Measurements from ENCODE around the gene LRP1.

LRP1 gene

GRCh38 chr12:57157588-57158173 lies 29.4 kb downstream of the LRP1 start:
- DNase-seq = no peak

DNA sequence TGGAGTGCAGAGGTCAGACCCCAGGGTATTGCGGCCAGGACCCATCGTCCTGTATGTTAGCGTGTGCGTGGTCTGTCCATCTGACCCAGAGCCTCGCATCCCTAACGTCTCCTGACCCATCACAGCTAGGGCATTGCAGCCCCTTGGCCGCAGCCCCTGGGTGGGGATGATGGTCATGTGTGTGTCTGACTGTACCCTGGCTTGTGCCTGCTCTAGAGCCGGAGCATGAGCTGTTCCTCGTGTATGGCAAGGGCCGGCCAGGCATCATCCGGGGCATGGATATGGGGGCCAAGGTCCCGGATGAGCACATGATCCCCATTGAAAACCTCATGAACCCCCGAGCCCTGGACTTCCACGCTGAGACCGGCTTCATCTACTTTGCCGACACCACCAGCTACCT lies 29.9 kb downstream of the LRP1 start:
- DNase-seq = no peak

GRCh38 chr12:57158665-57159064 lies 30.4 kb downstream of the LRP1 start:
- no peak for DNase-seq

- DNase-seq = no peak
Measured at GRCh38 chr12:57159311-57159710, 31.0 kb downstream of the LRP1 start.

DNA sequence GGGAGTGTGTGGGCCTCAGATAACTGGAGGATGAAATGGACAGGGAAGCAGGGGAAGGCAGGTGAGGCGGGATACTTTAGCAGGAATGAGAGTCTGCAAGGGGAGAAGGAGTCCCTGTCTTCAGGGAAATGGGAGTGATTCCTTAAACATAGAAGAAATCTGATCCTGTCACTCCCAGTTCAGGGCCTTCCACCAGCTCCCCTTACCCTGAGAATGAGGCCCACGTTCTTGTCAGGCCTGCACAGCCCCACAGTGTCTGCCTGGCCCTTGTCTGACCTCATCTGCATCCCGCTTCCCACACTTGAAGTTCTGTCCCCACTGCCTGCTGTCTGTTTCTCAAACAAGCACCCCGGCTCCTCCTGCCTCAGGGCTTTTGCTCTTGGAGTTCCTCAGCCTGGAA lies 31.8 kb downstream of the LRP1 start:
- no peak for DNase-seq

- no peak for DNase-seq
Measured at GRCh38 chr12:57160741-57161140, 32.5 kb downstream of the LRP1 start.

DNA sequence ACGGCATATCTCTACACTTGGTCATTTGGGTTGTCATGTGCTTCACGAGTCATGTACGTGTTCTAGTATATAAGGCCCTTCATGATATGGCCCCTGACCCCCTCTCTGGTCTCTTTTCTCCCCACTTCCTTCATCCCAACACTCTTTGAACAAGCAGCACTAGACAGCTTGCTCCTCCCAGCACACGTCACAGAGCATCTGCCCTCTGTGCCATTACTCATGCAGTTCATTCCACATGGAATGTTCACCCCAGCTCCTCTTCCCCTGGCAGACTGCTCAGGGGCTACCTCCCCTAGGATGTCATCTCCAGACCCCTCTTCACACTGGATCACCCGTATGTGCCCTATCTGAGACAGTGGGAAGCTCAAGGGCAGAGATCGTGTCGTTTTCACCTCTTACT lies 33.2 kb downstream of the LRP1 start:
- no peak for DNase-seq

- DNase-seq = no peak
Measured at GRCh38 chr12:57162553-57163125, 34.4 kb downstream of the LRP1 start.

DNA sequence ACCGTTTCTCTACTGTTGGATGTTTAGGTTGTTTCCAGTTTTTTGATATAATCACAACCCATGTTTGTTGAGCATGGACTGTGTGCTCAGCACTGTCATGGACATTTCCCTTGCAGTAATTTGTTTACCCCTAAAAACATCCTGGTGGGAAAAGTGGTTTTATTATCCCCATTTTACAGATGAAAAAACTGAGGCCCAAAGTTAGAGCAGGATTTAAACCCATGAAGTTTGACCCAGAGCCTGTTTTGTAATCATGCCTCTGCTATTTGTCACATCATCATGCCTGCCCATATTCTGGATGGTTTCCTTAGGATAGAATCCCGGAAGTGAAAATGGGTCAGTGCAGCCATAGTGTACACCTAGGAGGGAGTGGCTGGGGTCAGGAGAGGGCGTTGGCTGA lies 36.2 kb downstream of the LRP1 start:
- DNase-seq = no peak

- no peak for DNase-seq
Measured at GRCh38 chr12:57164966-57165625, 36.8 kb downstream of the LRP1 start.

DNA sequence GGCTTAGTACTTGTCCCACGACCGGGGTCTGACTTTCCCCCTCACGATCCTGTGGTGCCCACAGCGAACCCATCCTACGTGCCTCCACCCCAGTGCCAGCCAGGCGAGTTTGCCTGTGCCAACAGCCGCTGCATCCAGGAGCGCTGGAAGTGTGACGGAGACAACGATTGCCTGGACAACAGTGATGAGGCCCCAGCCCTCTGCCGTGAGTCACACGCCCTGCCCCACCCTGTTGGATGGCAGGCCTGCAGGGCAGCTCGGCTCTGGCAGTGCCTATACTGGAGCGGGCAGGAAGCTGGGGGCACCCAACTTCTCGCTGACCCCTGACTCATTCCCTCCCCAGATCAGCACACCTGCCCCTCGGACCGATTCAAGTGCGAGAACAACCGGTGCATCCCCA lies 37.5 kb downstream of the LRP1 start:
- no peak for DNase-seq

- no peak for DNase-seq
Measured at GRCh38 chr12:57166971-57167371, 38.7 kb downstream of the LRP1 start.

DNA sequence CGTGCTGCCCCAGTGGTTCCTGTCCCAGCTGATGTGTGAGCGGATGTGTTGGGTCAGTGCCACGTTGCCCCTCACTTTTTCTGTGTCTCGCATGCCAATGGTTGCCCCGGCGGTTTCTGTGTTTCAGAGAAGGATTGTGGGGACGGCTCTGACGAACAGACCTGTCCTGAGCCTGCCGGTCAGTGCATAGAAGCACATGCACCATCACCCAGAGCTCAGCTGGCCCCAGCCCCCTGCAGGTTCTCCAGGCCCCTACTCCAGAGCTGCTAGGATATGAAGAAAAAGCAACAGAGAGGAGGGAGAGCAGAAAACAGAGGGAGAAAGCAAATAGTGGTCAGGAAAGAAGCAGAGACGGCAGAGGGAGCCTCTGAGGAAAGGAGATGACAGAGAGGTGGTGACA lies 39.8 kb downstream of the LRP1 start:
- no peak for DNase-seq

DNA sequence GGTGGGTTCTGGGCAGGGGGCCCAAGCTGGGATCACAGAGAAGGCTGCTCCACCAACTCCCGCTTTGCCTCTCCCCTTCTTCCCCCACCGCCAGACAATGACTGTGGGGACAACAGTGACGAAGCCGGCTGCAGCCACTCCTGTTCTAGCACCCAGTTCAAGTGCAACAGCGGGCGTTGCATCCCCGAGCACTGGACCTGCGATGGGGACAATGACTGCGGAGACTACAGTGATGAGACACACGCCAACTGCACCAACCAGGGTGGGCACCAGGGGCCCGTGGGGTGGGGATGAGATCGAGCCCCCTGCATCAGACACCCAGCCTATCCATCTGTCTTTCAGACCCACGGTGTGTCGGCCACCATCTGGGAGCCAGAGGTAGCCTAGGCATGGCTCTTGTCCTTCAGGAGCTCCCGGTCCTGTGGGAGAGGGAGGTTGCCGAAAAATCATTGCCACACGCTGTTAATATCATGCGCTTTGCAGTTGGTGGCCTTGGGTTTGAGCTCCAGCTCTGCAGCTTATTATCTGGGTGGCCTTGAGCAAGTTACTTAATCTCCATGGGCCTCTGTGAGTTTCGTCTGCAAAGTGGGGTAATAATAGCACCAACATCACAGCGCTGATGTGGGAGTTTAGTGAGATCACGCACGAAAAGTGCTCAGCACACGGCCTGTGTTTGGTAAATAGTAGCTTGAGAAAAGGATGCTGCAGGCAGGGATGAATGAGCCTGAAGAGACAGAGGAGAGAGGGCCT lies 40.9 kb downstream of the LRP1 start:
- no peak for DNase-seq

DNA sequence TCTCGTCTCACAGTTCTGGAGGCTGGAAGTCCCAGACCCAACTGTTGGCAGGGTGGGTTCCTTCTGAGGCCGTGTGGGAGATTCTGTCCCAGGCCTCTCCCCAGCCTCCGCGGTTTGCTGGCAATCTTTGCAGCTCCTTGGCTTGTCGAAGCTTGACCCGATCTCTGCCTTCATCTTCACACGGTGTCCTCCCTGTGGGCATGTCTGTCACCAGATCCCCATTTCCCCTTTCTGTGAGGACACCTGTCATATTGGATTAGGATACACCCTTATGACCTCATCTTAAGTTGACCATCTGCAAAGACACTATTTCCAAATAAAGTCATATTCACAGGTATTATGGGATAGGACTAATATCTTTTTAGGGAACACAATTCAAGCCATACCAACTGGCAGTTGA lies 41.7 kb downstream of the LRP1 start:
- no peak for DNase-seq

- no peak for DNase-seq
Measured at GRCh38 chr12:57170408-57170807, 42.1 kb downstream of the LRP1 start.

DNA sequence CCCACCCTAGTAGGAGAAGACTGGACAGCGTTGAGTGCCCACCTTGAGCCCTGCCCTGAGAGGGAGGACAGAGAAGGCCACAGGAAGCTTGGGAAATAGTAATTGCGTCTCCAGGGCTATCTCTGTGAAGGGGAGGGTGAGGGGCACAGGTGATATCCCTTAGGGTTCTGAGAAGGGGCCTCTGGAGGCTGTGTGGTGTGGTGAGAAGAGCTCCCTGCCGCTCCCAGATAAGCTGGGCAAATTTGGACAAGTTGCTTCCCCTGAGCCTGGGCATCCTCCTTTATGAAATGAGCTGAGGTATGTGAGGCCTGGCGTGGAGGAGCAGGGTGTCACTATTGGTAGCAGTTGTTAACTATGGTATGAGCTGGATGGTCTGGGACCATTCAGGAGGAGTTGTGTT lies 42.6 kb downstream of the LRP1 start:
- DNase-seq = no peak

DNA sequence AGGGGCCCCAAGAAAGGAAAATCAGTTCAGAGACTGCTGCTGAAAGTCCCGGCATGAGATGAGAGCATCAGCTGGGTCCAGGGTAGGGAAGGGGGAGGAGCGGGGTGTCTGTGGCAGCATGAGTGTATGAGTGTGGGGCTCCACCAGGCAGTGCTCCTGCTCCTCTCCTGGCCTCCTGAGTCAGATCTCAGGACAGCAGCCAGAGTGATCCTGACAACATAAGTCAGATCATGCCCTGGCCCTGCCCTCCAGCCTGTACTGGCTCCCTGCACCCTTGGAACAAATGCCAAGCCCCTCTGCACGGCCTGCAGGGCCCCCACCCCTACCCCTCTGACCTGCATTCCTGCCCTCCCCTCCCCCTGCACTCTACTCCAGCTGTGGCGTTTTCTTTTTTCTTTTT lies 43.4 kb downstream of the LRP1 start:
- DNase-seq = no peak

DNA sequence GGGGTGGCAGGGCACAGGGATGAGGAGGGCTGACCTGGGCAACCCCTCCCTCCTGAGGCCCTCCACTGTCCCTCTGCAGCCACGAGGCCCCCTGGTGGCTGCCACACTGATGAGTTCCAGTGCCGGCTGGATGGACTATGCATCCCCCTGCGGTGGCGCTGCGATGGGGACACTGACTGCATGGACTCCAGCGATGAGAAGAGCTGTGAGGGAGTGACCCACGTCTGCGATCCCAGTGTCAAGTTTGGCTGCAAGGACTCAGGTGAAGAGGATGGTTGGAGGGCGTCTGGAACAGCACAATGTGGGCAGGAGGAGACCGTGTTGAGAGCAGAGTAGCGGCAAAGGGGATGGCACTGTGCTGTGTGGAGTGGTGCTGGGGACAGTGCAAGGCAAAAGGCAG lies 44.8 kb downstream of the LRP1 start:
- DNase-seq = peak in 1 of 3 experiments; percentile 5

DNA sequence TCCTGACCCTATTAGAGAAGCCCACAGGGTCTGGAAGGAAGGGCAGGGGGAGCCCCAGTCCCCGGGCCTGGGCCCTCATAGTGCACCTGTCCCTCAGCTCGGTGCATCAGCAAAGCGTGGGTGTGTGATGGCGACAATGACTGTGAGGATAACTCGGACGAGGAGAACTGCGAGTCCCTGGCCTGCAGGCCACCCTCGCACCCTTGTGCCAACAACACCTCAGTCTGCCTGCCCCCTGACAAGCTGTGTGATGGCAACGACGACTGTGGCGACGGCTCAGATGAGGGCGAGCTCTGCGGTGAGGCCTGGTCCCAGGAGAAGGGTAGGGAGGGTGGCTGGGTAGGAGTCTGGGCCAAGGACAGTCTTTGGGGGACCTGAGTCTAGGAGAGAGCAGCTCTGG lies 45.4 kb downstream of the LRP1 start:
- no peak for DNase-seq

DNA sequence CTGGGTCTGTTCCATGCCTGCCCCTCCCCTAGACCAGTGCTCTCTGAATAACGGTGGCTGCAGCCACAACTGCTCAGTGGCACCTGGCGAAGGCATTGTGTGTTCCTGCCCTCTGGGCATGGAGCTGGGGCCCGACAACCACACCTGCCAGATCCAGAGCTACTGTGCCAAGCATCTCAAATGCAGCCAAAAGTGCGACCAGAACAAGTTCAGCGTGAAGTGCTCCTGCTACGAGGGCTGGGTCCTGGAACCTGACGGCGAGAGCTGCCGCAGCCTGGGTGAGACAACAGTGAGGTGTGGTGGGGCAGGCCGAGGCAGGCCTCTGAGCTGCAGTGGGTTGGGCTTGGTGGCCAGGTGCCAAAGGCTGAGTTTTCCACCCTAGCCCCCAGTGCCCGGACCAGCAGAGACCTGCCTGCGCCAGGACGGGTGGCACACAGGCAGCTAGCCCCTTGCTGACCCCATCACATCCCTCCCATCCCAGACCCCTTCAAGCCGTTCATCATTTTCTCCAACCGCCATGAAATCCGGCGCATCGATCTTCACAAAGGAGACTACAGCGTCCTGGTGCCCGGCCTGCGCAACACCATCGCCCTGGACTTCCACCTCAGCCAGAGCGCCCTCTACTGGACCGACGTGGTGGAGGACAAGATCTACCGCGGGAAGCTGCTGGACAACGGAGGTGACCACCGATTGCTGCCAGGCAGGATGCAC lies 47.3 kb downstream of the LRP1 start:
- DNase-seq = peak; percentile 89 to 93 (median 92)

DNA sequence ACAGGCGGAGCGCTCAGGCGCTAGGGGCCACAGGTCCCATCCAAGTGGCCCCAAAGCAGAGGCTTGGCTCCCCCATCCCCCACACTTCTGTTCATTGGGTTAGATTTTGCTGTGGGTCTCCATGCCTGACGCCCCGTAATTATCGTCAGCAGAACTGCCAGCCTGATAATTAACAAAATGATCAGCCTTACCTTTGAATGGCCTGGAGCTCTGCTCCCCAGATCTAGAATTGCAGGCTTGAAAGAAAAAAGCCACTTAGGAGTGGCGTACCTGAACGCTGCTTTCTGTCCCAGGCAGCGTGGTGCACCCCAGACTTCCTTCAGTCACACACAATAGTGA lies 47.8 kb downstream of the LRP1 start:
- DNase-seq = no peak

GRCh38 chr12:57176846-57177245 lies 48.6 kb downstream of the LRP1 start:
- no peak for DNase-seq

- DNase-seq = no peak
Measured at GRCh38 chr12:57177354-57177753, 49.1 kb downstream of the LRP1 start.

All from NCI-H1417 (cell line).